ENCODE measurements around the gene SNTB2. TPM values are rescaled to one million over a fixed set of nuclear protein-coding genes. Genes with fewer than 3 reads are reported as not detected.

SNTB2 gene
- total and polyA plus RNA-seq, 2 of the 13 experiments (the other 11 are each of a cell fraction or from before 2014, with no cell fraction given) = 11.5 to 19.2 TPM

- no peak for TF ChIP-seq LRRFIP1 (CRISPR knock-in tag; conservative IDR thresholded peaks at IDR 0.05)
- 0 out of 2 replicates have a peak, but pooled peaks have one; percentile 28 for TF ChIP-seq ZNF687 (CRISPR knock-in tag; IDR thresholded peaks at IDR 0.05)
- TF ChIP-seq ESRRA (CRISPR knock-in tag; IDR thresholded peaks at IDR 0.05; ENCODE audit: low read depth) = no peak
- no peak for TF ChIP-seq SCMH1 (CRISPR knock-in tag; IDR thresholded peaks at IDR 0.05; ENCODE audit: borderline replicate concordance)
- TF ChIP-seq ZNF615 (CRISPR knock-in tag; IDR thresholded peaks at IDR 0.05; ENCODE audit: borderline replicate concordance) = peak; percentile 62; the same call in 1 of the 2 replicates
- no peak for TF ChIP-seq MIER3 (CRISPR knock-in tag; IDR thresholded peaks at IDR 0.05; ENCODE audit: borderline replicate concordance)
- no peak for TF ChIP-seq BORCS8-MEF2B (CRISPR knock-in tag; IDR thresholded peaks at IDR 0.05)
- 0 out of 2 replicates have a peak, but pooled peaks have one; percentile 11 for TF ChIP-seq RXRB (CRISPR knock-in tag; IDR thresholded peaks at IDR 0.05; ENCODE audit: borderline replicate concordance)
- TF ChIP-seq E2F2 (CRISPR knock-in tag; IDR thresholded peaks at IDR 0.05; ENCODE audit: borderline replicate concordance) = no peak
- 0 out of 2 replicates have a peak, but pooled peaks have one; percentile 10 for TF ChIP-seq ZNF629 (CRISPR knock-in tag; conservative IDR thresholded peaks at IDR 0.05)
- no peak for TF ChIP-seq ZNF281 (CRISPR knock-in tag; IDR thresholded peaks at IDR 0.05; ENCODE audit: borderline replicate concordance)
- TF ChIP-seq ZBTB46 (CRISPR knock-in tag; IDR thresholded peaks at IDR 0.05; ENCODE audit: borderline replicate concordance) = no peak
- no peak for TF ChIP-seq ZFP82 (CRISPR knock-in tag; IDR thresholded peaks at IDR 0.05; ENCODE audit: borderline replicate concordance)
- TF ChIP-seq ZNF563 (CRISPR knock-in tag; IDR thresholded peaks at IDR 0.05) = no peak
- 0 out of 2 replicates have a peak, but pooled peaks have one; percentile 13 for TF ChIP-seq ADNP (CRISPR knock-in tag; IDR thresholded peaks at IDR 0.05)
Measured at GRCh38 chr16:69350536-69351133, 163.7 kb downstream of the SNTB2 start (continued).
